ENCODE results near the gene INSIG2.
"Not testable (repeated sequence)": the region's sequence is repeated elsewhere in the genome, so short reads cannot be mapped to it uniquely, and the experiment has no call there.

The INSIG2 gene

GRCh38 chr2:118061135-118061955, 26.9 kb upstream of the INSIG2 start:
- peak; percentile 14 for DNase-seq

GRCh38 chr2:118062048-118062447, 26.2 kb upstream of the INSIG2 start:
- DNase-seq, result no peak

GRCh38 chr2:118062669-118063068, 25.6 kb upstream of the INSIG2 start:
- no peak for DNase-seq

- DNase-seq, result no peak
These were observed 23.1 kb upstream of the INSIG2 start for GRCh38 chr2:118065015-118065706.

- no peak for DNase-seq
These were observed 22.3 kb upstream of the INSIG2 start for GRCh38 chr2:118065921-118066511.

- no peak for DNase-seq
These were observed 10.5 kb upstream of the INSIG2 start for GRCh38 chr2:118077636-118078247.

- DNase-seq, result no peak
These were observed 9.5 kb upstream of the INSIG2 start for GRCh38 chr2:118078734-118079133.

- no peak for DNase-seq
These were observed 3.7 kb upstream of the INSIG2 start for GRCh38 chr2:118084491-118085089.

- DNase-seq, result no peak
These were observed 2.9 kb upstream of the INSIG2 start for GRCh38 chr2:118085173-118086023.

- DNase-seq, result no peak
These were observed 2.1 kb upstream of the INSIG2 start for GRCh38 chr2:118086024-118086633.

GRCh38 chr2:118089139-118089800, 999 bp downstream of the INSIG2 start:
- no peak for DNase-seq

GRCh38 chr2:118090387-118091139, 2.3 kb downstream of the INSIG2 start:
- no peak for DNase-seq

GRCh38 chr2:118091140-118091478, 2.8 kb downstream of the INSIG2 start:
- DNase-seq, result no peak

GRCh38 chr2:118091631-118092030, 3.4 kb downstream of the INSIG2 start:
- no peak for DNase-seq

GRCh38 chr2:118094102-118094501, 5.8 kb downstream of the INSIG2 start:
- not testable (repeated sequence) for DNase-seq

- DNase-seq, result no peak
These were observed 6.2 kb downstream of the INSIG2 start for GRCh38 chr2:118094503-118094902.

GRCh38 chr2:118095610-118096009, 7.3 kb downstream of the INSIG2 start:
- DNase-seq, result no peak

GRCh38 chr2:118097657-118098056, 9.4 kb downstream of the INSIG2 start:
- DNase-seq, result no peak

GRCh38 chr2:118098307-118099030, 10.2 kb downstream of the INSIG2 start:
- no peak for DNase-seq
